Measurements from ENCODE around the gene USP48. TPM values are rescaled to one million over a fixed set of nuclear protein-coding genes. Genes with fewer than 3 reads are reported as not detected.

The USP48 gene
- total RNA-seq, 4 donors from 2014 or later: 35.4 to 198 (median 50.7) TPM

GRCh38 chr1:21667348-21668231 lies 115.4 kb downstream of the USP48 start:
- Histone ChIP-seq H3K27me3 (peaks cover 0 to 23% of the 10 kb centered on the region in 2 donors), H3K27ac (no peak overlapping the region), H3K4me1 (peaks cover 3 to 19% (median 16%) of the 10 kb centered on the region in 4 donors), H3K4me3 (no peak overlapping the region), H3K9me3 (no peaks in the 10 kb centered on the region), H3K36me3 (no peaks in the 10 kb centered on the region)
- no peak for TF ChIP-seq CTCF (IDR thresholded peaks at IDR 0.05)
- TF ChIP-seq POLR2A (IDR thresholded peaks at IDR 0.05): no peak
- peak in 1 of 3 donors; percentile 21 for DNase-seq

GRCh38 chr1:21666576-21667320 lies 116.2 kb downstream of the USP48 start:
- Histone ChIP-seq H3K4me1 (peaks cover 3 to 19% (median 16%) of the 10 kb centered on the region in 4 donors), H3K4me3 (no peak overlapping the region), H3K27ac (no peak overlapping the region), H3K36me3 (no peaks in the 10 kb centered on the region), H3K27me3 (peaks cover 0 to 23% of the 10 kb centered on the region in 2 donors), H3K9me3 (no peaks in the 10 kb centered on the region)
- TF ChIP-seq POLR2A (IDR thresholded peaks at IDR 0.05) (no peak), CTCF (IDR thresholded peaks at IDR 0.05) (no peak)
- peak in 1 of 3 donors; percentile 36 for DNase-seq

- Histone ChIP-seq H3K36me3 (no peaks in the 10 kb centered on the region), H3K4me1 (peaks cover 3 to 19% (median 16%) of the 10 kb centered on the region in 4 donors), H3K27me3 (peaks cover 0 to 23% of the 10 kb centered on the region in 2 donors), H3K9me3 (no peaks in the 10 kb centered on the region), H3K27ac (no peak overlapping the region), H3K4me3 (no peak overlapping the region)
- peak in 1 of 3 donors; percentile 43 for DNase-seq
- no peak for TF ChIP-seq POLR2A (IDR thresholded peaks at IDR 0.05)
- TF ChIP-seq CTCF (IDR thresholded peaks at IDR 0.05): no peak
Observed at GRCh38 chr1:21665711-21666575, 117.0 kb downstream of the USP48 start.

- Histone ChIP-seq H3K4me3 (no peak overlapping the region), H3K36me3 (no peaks in the 10 kb centered on the region), H3K9me3 (no peaks in the 10 kb centered on the region), H3K4me1 (peaks cover 3 to 18% (median 16%) of the 10 kb centered on the region in 4 donors), H3K27me3 (peaks cover 0 to 23% of the 10 kb centered on the region in 2 donors), H3K27ac (no peak overlapping the region)
- DNase-seq: peak in 1 of 3 donors; percentile 10
- no peak for TF ChIP-seq CTCF (IDR thresholded peaks at IDR 0.05)
- TF ChIP-seq POLR2A (IDR thresholded peaks at IDR 0.05): no peak
Observed at GRCh38 chr1:21664806-21665588, 118.0 kb downstream of the USP48 start.

All from Peyer's patch (tissue), 4 donors.